Measurements from ENCODE around the gene COL1A1. TPM values are rescaled to one million over a fixed set of nuclear protein-coding genes. Genes with fewer than 3 reads are reported as not detected.

COL1A1 gene
- total and polyA plus RNA-seq, 2 donors from 2014 or later = 9.2 to 142 TPM

DNA sequence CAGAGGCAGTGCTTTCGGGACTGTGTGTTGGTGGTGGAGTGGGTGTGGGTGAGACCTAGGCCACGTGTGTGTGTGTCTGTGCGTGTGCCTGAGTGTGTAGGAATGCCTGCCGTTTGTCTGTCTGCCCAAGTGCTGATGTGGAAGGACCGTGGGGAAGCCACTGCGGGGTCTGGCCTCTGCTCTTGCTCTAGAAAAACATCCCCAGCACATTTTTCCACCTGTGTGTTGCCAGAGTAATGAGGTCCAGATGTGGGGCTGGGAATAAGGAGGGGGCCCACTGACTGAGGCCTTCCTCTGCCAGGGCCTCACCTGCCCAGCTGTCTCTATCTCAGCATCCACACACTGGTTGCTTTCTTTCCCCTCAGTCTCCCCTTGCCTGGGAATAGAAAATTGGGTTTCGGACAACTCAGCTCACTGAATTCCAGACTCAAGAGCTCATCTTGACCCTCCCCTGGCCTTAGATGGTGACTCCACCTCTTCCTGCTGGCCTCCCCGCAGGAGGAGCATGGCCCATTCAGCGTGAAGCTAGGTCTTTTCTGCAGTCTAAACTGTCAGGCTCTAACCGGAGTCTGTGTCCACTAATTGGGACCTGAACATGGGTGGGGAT, 28.0 kb downstream of the COL1A1 start:
- Histone ChIP-seq H3K9ac (ENCODE audit: low read length in 3 of 3) (peak overlapping the region in 1 of 3 donors; percentile 22), H3K9me3 (ENCODE audit: control insufficient read depth in 2 of 3, insufficient read depth in 1 of 3, low read length in 3 of 3) (no peaks in the 10 kb centered on the region), H3K4me1 (ENCODE audit: control insufficient read depth in 2 of 3, insufficient read depth in 2 of 3, low read depth in 1 of 3, low read length in 3 of 3) (peaks cover 0 to 15% (median 8%) of the 10 kb centered on the region in 3 donors), H3K27ac (ENCODE audit: low read depth in 2 of 2, low read length in 2 of 2) (peak overlapping the region; percentile 13 to 29), H3K36me3 (ENCODE audit: control insufficient read depth in 2 of 3, insufficient read depth in 3 of 3, low read length in 3 of 3) (no peaks in the 10 kb centered on the region), H3K27me3 (ENCODE audit: control insufficient read depth, insufficient read depth, low read length) (no peaks in the 10 kb centered on the region), H3K4me3 (ENCODE audit: low read length in 3 of 3) (no peak overlapping the region)
- TF ChIP-seq, protein P1, sequence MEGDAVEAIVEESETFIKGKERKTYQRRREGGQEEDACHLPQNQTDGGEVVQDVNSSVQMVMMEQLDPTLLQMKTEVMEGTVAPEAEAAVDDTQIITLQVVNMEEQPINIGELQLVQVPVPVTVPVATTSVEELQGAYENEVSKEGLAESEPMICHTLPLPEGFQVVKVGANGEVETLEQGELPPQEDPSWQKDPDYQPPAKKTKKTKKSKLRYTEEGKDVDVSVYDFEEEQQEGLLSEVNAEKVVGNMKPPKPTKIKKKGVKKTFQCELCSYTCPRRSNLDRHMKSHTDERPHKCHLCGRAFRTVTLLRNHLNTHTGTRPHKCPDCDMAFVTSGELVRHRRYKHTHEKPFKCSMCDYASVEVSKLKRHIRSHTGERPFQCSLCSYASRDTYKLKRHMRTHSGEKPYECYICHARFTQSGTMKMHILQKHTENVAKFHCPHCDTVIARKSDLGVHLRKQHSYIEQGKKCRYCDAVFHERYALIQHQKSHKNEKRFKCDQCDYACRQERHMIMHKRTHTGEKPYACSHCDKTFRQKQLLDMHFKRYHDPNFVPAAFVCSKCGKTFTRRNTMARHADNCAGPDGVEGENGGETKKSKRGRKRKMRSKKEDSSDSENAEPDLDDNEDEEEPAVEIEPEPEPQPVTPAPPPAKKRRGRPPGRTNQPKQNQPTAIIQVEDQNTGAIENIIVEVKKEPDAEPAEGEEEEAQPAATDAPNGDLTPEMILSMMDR (IDR thresholded peaks at IDR 0.05; ENCODE audit: borderline replicate concordance, extremely low read depth, insufficient read depth) = no peak
- peak in 2 of 5 donors; percentile 69 to 82 for DNase-seq
- intact Hi-C loops (cut with DNase I) = no loop called here
- no peak for FAIRE-seq

DNA sequence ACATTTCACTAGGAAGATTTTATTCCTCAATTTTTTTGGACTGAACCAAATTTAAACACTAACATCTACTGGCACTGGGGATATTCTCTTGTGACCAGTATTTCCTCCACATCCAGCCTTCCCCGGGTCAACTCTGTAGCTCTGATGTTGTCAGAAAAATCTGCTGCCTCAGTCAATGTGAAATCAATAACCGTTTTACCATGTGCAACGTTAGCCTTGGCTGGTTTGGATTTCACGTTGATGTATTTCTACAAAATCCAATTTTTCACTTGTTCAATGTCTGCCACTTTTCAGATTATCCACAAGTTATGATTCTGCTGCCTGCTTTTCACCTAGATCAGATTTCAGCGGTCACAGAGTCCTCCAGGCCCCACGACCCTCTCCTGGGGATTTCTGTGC, 28.5 kb downstream of the COL1A1 start:
- FAIRE-seq = no peak
- no peaks in the 10 kb centered on the region for H3K9me3 ChIP-seq (ENCODE audit: control insufficient read depth in 2 of 3, insufficient read depth in 1 of 3, low read length in 3 of 3)
- peak overlapping the region; percentile 13 to 29 for H3K27ac ChIP-seq (ENCODE audit: low read depth in 2 of 2, low read length in 2 of 2)
- H3K4me3 ChIP-seq (ENCODE audit: low read length in 3 of 3) = no peak overlapping the region
- no peak for DNase-seq
- TF ChIP-seq, protein P1 (IDR thresholded peaks at IDR 0.05; ENCODE audit: borderline replicate concordance, extremely low read depth, insufficient read depth) = no peak
- intact Hi-C loops (cut with DNase I) = no loop called here
- H3K4me1 ChIP-seq (ENCODE audit: control insufficient read depth in 2 of 3, insufficient read depth in 2 of 3, low read depth in 1 of 3, low read length in 3 of 3) = peaks cover 0 to 10% (median 5%) of the 10 kb centered on the region in 3 donors
- no peaks in the 10 kb centered on the region for H3K36me3 ChIP-seq (ENCODE audit: control insufficient read depth in 2 of 3, insufficient read depth in 3 of 3, low read length in 3 of 3)
- H3K9ac ChIP-seq (ENCODE audit: low read length in 3 of 3) = peak overlapping the region in 1 of 3 donors; percentile 22
- no peaks in the 10 kb centered on the region for H3K27me3 ChIP-seq (ENCODE audit: control insufficient read depth, insufficient read depth, low read length)

DNA sequence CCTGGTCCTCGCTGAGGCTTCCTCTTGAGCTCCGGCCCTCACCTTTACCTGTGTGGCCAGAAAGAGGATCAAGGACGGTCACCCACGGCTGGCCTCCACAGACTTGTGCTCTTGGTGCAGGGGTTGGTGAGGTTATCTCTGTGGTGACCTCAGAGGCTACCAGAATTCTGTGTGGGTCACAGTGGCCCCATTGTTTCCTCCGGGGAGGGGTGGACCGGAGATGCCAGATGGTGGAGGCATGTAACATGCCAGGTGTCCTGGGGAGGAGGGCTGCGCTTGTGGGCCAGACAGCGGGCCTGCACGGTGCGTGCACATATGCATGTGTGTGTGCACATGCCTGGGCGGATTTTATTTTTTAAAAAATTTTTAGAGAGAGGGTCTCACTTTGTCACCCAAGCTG, 29.3 kb downstream of the COL1A1 start:
- DNase-seq (peak in 1 of 5 donors; percentile 60), FAIRE-seq (no peak)
- Histone ChIP-seq H3K4me1 (ENCODE audit: control insufficient read depth in 2 of 3, insufficient read depth in 2 of 3, low read depth in 1 of 3, low read length in 3 of 3) (peaks cover 0 to 2% (median 0%) of the 10 kb centered on the region in 3 donors), H3K27ac (ENCODE audit: low read depth in 2 of 2, low read length in 2 of 2) (no peak overlapping the region), H3K9ac (ENCODE audit: low read length in 3 of 3) (no peak overlapping the region), H3K9me3 (ENCODE audit: control insufficient read depth in 2 of 3, insufficient read depth in 1 of 3, low read length in 3 of 3) (no peaks in the 10 kb centered on the region), H3K36me3 (ENCODE audit: control insufficient read depth in 2 of 3, insufficient read depth in 3 of 3, low read length in 3 of 3) (no peaks in the 10 kb centered on the region), H3K27me3 (ENCODE audit: control insufficient read depth, insufficient read depth, low read length) (no peaks in the 10 kb centered on the region), H3K4me3 (ENCODE audit: low read length in 3 of 3) (no peak overlapping the region)
- intact Hi-C loops (cut with DNase I) = no loop called here
- TF ChIP-seq, protein P1 (IDR thresholded peaks at IDR 0.05; ENCODE audit: borderline replicate concordance, extremely low read depth, insufficient read depth) = no peak
